SK-N-SH treated with all-trans-retinoic acid at 6 μM for 48 hours (cell line): Measurements from ENCODE around the gene LCTL.

ENCODE experiments used
- ATAC-seq: fragments of 200-7000 bp; cut with Tn5 transposase; 3 replicates; pipeline ENCODE4 v1.9.1; 2020; ENCODE audit warnings: mild to moderate bottlenecking, moderate library complexity
- ARNTL ChIP-seq: fragments of 450-650 bp; formaldehyde crosslinking; IDR thresholded peaks from 2 replicates; pipeline ENCODE4 v1.5.0; 2020; ENCODE audit warnings: low read depth, mild to moderate bottlenecking, moderate library complexity, borderline replicate concordance
- BACH2 ChIP-seq: fragments of 250-450 bp; sonication (Bioruptor Pico); IDR thresholded peaks from 2 replicates; pipeline ENCODE4 v1.9.0; 2021; ENCODE audit warnings: mild to moderate bottlenecking, borderline replicate concordance
- CSRNP3 ChIP-seq: fragments of 250-450 bp; sonication (Bioruptor Pico); IDR thresholded peaks from 2 replicates; pipeline ENCODE4 v1.5.1; 2021; ENCODE audit warnings: mild to moderate bottlenecking, moderate library complexity
- ESRRG ChIP-seq: fragments of 250-450 bp; sonication (Bioruptor Pico); IDR thresholded peaks from 2 replicates; pipeline ENCODE4 v1.6.1; 2021; ENCODE audit warnings: mild to moderate bottlenecking
- ISL1 ChIP-seq: fragments of 250-450 bp; sonication (Bioruptor Pico); IDR thresholded peaks from 2 replicates; pipeline ENCODE4 v2.1.2; 2022; ENCODE audit warnings: mild to moderate bottlenecking, moderate library complexity
- OSR1 ChIP-seq: fragments of 250-450 bp; sonication (Bioruptor Pico); IDR thresholded peaks from 2 replicates; pipeline ENCODE4 v1.8.0; 2022; ENCODE audit warnings: moderate library complexity, mild to moderate bottlenecking, inconsistent platforms
- POU6F1 ChIP-seq: fragments of 250-450 bp; sonication (Bioruptor Pico); IDR thresholded peaks from 2 replicates; pipeline ENCODE4 v1.8.0; 2021; ENCODE audit warnings: low read depth, mild to moderate bottlenecking, moderate library complexity, borderline replicate concordance
- PPARA ChIP-seq: fragments of 250-450 bp; sonication (Bioruptor Pico); IDR thresholded peaks from 2 replicates; pipeline ENCODE4 v1.5.0; 2020; ENCODE audit warnings: mild to moderate bottlenecking, borderline replicate concordance
- RARB ChIP-seq: fragments of 250-450 bp; sonication (Bioruptor Pico); IDR thresholded peaks from 2 replicates; pipeline ENCODE4 v1.8.0; 2021; ENCODE audit warnings: mild to moderate bottlenecking, moderate library complexity
- SNAI2 ChIP-seq: fragments of 250-450 bp; sonication (Bioruptor Pico); IDR thresholded peaks from 2 replicates; pipeline ENCODE4 v1.5.0; 2020; ENCODE audit warnings: mild to moderate bottlenecking, moderate library complexity
- TOX ChIP-seq: fragments of 250-450 bp; sonication (Bioruptor Pico); IDR thresholded peaks from 2 replicates; pipeline ENCODE4 v1.8.0; 2021; ENCODE audit warnings: mild to moderate bottlenecking, moderate library complexity, borderline replicate concordance
- TSHZ2 ChIP-seq: fragments of 250-450 bp; sonication (Bioruptor Pico); IDR thresholded peaks from 2 replicates; pipeline ENCODE4 v1.5.0; 2020; ENCODE audit warnings: mild to moderate bottlenecking, moderate library complexity
- ZC3H10 ChIP-seq: fragments of 250-450 bp; sonication (Bioruptor Pico); IDR thresholded peaks from 2 replicates; pipeline ENCODE4 v1.5.1; 2021; ENCODE audit warnings: mild to moderate bottlenecking, moderate library complexity
- ZFP3 ChIP-seq: fragments of 250-450 bp; sonication (Bioruptor Pico); IDR thresholded peaks from 2 replicates; pipeline ENCODE4 v1.5.0; 2020; ENCODE audit warnings: mild to moderate bottlenecking, moderate library complexity
- ZFP30 ChIP-seq: fragments of 450-650 bp; formaldehyde crosslinking; IDR thresholded peaks from 2 replicates; pipeline ENCODE4 v1.5.0; 2022; ENCODE audit warnings: mild to moderate bottlenecking, moderate library complexity
- ZNF565 ChIP-seq: fragments of 450-650 bp; formaldehyde crosslinking; conservative IDR thresholded peaks from 2 replicates; pipeline ENCODE4 v1.5.0; 2020; ENCODE audit warnings: low read depth, mild to moderate bottlenecking, moderate library complexity
- ZNF70 ChIP-seq: fragments of 450-650 bp; formaldehyde crosslinking; IDR thresholded peaks from 2 replicates; pipeline ENCODE4 v1.5.0; 2020; ENCODE audit warnings: mild to moderate bottlenecking, moderate library complexity
- TF ChIP-seq, protein P1 (sequence below): fragments of 250-450 bp; sonication (Bioruptor Pico); IDR thresholded peaks from 2 replicates; pipeline ENCODE4 v1.5.1; 2020; ENCODE audit warnings: low read depth, mild to moderate bottlenecking, moderate library complexity
- TF ChIP-seq, protein P2 (sequence below): fragments of 250-450 bp; sonication (Bioruptor Pico); IDR thresholded peaks from 2 replicates; pipeline ENCODE4 v1.8.0; 2020; ENCODE audit warnings: mild to moderate bottlenecking, moderate library complexity, borderline replicate concordance

The LCTL gene

GRCh38 chr15:66586155-66586976, 20.6 kb upstream of the LCTL start:
- no peak for ATAC-seq
- TF ChIP-seq PPARA (CRISPR knock-in tag) (no peak), CSRNP3 (CRISPR knock-in tag) (no peak), OSR1 (CRISPR knock-in tag) (no peak), ISL1 (CRISPR knock-in tag) (no peak), RARB (CRISPR knock-in tag) (no peak), ZNF70 (no peak), POU6F1 (CRISPR knock-in tag) (no peak), ZFP30 (CRISPR knock-in tag) (no peak), ZC3H10 (CRISPR knock-in tag) (no peak), TOX (CRISPR knock-in tag) (no peak), TSHZ2 (CRISPR knock-in tag) (no peak), ZNF565 (CRISPR knock-in tag) (no peak), SNAI2 (CRISPR knock-in tag) (no peak), ESRRG (CRISPR knock-in tag) (no peak), ZFP3 (CRISPR knock-in tag) (no peak), BACH2 (CRISPR knock-in tag) (no peak)
- TF ChIP-seq, protein P1, sequence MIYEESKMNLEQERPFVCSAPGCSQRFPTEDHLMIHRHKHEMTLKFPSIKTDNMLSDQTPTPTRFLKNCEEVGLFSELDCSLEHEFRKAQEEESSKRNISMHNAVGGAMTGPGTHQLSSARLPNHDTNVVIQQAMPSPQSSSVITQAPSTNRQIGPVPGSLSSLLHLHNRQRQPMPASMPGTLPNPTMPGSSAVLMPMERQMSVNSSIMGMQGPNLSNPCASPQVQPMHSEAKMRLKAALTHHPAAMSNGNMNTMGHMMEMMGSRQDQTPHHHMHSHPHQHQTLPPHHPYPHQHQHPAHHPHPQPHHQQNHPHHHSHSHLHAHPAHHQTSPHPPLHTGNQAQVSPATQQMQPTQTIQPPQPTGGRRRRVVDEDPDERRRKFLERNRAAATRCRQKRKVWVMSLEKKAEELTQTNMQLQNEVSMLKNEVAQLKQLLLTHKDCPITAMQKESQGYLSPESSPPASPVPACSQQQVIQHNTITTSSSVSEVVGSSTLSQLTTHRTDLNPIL (CRISPR knock-in tag): no peak
- TF ChIP-seq, protein P2, sequence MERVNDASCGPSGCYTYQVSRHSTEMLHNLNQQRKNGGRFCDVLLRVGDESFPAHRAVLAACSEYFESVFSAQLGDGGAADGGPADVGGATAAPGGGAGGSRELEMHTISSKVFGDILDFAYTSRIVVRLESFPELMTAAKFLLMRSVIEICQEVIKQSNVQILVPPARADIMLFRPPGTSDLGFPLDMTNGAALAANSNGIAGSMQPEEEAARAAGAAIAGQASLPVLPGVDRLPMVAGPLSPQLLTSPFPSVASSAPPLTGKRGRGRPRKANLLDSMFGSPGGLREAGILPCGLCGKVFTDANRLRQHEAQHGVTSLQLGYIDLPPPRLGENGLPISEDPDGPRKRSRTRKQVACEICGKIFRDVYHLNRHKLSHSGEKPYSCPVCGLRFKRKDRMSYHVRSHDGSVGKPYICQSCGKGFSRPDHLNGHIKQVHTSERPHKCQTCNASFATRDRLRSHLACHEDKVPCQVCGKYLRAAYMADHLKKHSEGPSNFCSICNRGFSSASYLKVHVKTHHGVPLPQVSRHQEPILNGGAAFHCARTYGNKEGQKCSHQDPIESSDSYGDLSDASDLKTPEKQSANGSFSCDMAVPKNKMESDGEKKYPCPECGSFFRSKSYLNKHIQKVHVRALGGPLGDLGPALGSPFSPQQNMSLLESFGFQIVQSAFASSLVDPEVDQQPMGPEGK: no peak

DNA sequence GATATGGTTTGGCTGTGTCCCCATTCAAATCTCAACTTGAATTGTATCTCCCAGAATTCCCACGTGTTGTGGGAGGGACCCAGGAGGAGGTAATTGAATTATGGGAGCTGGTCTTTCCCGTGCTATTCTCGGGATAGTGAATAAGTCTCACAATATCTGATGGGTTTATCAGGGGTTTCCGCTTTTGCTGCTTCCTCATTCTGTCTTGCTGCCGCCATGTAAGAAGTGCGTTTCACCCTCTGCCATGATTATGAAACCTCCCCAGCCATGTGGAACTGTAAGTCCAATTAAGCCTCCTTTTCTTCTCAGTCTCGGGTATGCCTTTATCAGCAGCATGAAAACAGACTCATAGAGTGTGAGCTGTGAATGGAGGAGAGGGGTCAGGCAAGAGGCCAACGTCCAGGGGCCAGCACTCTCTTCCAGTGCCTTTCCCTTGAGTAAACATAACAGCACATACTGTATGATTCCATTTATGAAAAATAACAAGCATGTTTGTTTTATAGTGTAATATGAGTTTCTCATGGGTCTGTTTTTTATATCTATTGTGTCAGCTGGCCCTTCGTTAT, 16.3 kb upstream of the LCTL start:
- TF ChIP-seq TOX (CRISPR knock-in tag): no peak
- no peak for ATAC-seq

DNA sequence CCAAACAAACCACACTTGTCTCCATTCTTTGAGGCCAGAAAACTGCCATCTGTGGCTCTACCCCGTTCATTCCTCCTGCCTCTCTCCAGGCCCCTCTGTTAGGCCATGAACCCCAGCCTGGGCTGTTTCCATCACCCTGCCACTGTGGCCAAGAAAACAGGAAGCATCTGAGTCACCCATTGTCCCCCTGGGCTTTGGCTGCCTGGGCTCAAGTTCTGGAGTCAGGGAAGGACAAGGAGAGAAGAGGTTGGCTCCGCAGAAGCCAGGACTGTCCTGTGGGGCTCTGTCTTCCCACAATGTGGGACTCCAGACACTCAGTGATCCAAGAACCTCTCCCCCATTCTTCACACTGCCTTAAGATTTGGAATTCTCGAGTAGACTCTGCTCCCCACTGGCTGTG, 14.8 kb upstream of the LCTL start:
- TF ChIP-seq POU6F1 (CRISPR knock-in tag) (no peak), SNAI2 (CRISPR knock-in tag) (no peak), ARNTL (CRISPR knock-in tag) (no peak), ZNF70 (no peak), OSR1 (CRISPR knock-in tag) (no peak)
- no peak; the same call in 2 of the 3 replicates for ATAC-seq
